HEK293 (cell line): ENCODE results near the gene DOCK4.

Experiments
- KLF8 ChIP-seq: fragments of 450-650 bp; formaldehyde crosslinking; IDR thresholded peaks from 2 replicates; pipeline ENCODE4 v1.5.1; 2016; ENCODE audit warnings: missing biosample characterization, missing genetic modification characterization
- ZNF274 ChIP-seq, 2 experiments: fragments of 200-500 bp in 1 of 2; fragments of 450-650 bp in 1 of 2; sonication (Bioruptor generic) in 1 of 2; formaldehyde crosslinking in 1 of 2; IDR thresholded peaks; 2 replicates each; pipeline versions ENCODE4 v1.5.1 to v1.6.1; 2014 to 2016; ENCODE audit warnings: borderline replicate concordance in 1 of 2, inconsistent platforms in 1 of 2, low read length in 1 of 2, missing biosample characterization in 1 of 2, missing genetic modification characterization in 1 of 2
- ZNF664 ChIP-seq: fragments of 450-650 bp; formaldehyde crosslinking; IDR thresholded peaks from 2 replicates; pipeline ENCODE4 v1.5.1; 2016; ENCODE audit warnings: missing biosample characterization, missing genetic modification characterization
- ZNF830 ChIP-seq: fragments of 450-650 bp; IDR thresholded peaks from 2 replicates; pipeline ENCODE4 v1.5.0; 2018; ENCODE audit warnings: missing biosample characterization, missing genetic modification characterization, low read depth, mild to moderate bottlenecking, moderate library complexity
- ZSCAN23 ChIP-seq: fragments of 450-650 bp; formaldehyde crosslinking; IDR thresholded peaks from 2 replicates; pipeline ENCODE4 v1.5.1; 2016; ENCODE audit warnings: missing biosample characterization, missing genetic modification characterization
- TF ChIP-seq, protein P1 (sequence below): fragments of 450-650 bp; formaldehyde crosslinking; IDR thresholded peaks from 2 replicates; pipeline ENCODE4 v1.5.1; 2016; ENCODE audit warnings: missing biosample characterization, missing genetic modification characterization
- TF ChIP-seq, protein P2 (sequence below): fragments of 450-650 bp; formaldehyde crosslinking; IDR thresholded peaks from 2 replicates; pipeline ENCODE4 v1.5.1; 2016; ENCODE audit warnings: missing biosample characterization, missing genetic modification characterization

DNA sequence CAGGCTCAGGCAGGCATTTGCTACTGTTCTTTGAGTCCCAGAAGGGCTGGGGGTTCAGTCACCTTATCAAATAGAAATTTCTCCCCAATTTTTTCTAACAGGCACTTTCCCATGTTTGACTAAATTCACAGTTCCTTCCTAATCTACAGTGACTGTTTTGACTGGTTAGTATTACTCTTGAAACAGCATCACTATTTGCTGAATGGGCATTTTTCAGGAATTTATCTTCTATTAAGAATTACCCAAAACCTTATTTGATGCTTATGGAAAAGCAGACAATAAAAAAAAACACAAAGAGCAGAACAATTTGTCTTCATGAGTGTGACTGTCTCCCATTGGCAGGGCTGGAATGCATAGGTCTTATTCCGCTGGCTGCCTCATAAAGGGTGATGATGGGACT is 269.0 kb downstream of the DOCK4 start:
- TF ChIP-seq, protein P1, sequence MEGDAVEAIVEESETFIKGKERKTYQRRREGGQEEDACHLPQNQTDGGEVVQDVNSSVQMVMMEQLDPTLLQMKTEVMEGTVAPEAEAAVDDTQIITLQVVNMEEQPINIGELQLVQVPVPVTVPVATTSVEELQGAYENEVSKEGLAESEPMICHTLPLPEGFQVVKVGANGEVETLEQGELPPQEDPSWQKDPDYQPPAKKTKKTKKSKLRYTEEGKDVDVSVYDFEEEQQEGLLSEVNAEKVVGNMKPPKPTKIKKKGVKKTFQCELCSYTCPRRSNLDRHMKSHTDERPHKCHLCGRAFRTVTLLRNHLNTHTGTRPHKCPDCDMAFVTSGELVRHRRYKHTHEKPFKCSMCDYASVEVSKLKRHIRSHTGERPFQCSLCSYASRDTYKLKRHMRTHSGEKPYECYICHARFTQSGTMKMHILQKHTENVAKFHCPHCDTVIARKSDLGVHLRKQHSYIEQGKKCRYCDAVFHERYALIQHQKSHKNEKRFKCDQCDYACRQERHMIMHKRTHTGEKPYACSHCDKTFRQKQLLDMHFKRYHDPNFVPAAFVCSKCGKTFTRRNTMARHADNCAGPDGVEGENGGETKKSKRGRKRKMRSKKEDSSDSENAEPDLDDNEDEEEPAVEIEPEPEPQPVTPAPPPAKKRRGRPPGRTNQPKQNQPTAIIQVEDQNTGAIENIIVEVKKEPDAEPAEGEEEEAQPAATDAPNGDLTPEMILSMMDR (tag by site-specific recombination), result no peak
- no peak for TF ChIP-seq ZNF274 (IDR thresholded peaks at IDR 0.05; ENCODE audit: low read length)
- TF ChIP-seq ZNF274 (tag by site-specific recombination; IDR thresholded peaks at IDR 0.05; ENCODE audit: borderline replicate concordance), result no peak
- TF ChIP-seq KLF8, result no peak
- no peak for TF ChIP-seq ZNF830 (tag by site-specific recombination)
- TF ChIP-seq, protein P2, sequence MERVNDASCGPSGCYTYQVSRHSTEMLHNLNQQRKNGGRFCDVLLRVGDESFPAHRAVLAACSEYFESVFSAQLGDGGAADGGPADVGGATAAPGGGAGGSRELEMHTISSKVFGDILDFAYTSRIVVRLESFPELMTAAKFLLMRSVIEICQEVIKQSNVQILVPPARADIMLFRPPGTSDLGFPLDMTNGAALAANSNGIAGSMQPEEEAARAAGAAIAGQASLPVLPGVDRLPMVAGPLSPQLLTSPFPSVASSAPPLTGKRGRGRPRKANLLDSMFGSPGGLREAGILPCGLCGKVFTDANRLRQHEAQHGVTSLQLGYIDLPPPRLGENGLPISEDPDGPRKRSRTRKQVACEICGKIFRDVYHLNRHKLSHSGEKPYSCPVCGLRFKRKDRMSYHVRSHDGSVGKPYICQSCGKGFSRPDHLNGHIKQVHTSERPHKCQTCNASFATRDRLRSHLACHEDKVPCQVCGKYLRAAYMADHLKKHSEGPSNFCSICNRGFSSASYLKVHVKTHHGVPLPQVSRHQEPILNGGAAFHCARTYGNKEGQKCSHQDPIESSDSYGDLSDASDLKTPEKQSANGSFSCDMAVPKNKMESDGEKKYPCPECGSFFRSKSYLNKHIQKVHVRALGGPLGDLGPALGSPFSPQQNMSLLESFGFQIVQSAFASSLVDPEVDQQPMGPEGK (tag by site-specific recombination), result no peak
- TF ChIP-seq ZSCAN23 (tag by site-specific recombination), result no peak
- no peak for TF ChIP-seq ZNF664 (tag by site-specific recombination)
